Activated gamma-delta T cell treated with anti-CD3 and anti-CD28 coated beads, Interleukin-2, amount 50 U/mL, for 16 hours (primary cell): Measurements from ENCODE around the gene BBOX1.
"Not testable (repeated sequence)": the region's sequence is repeated elsewhere in the genome, so short reads cannot be mapped to it uniquely, and the experiment has no call there.

Experiments used
- DNase-seq: peaks from one replicate; pipeline ENCODE4 v3.0.0-alpha.2; 2020; ENCODE audit warnings: low read depth

Gene BBOX1

GRCh38 chr11:27040302-27041115, at the start of gene BBOX1:
Gene BBOX1 (plus strand): TSS chr11:27040815. CDS start chr11:27055431, 14,616 bp downstream.
- no peak for DNase-seq

GRCh38 chr11:26992031-26992541, 48.5 kb upstream of the BBOX1 start:
- DNase-seq: no peak

GRCh38 chr11:26993965-26994457, 46.6 kb upstream of the BBOX1 start, which contains the start of gene FIBIN:
Gene FIBIN (plus strand): TSS chr11:26994112. CDS start chr11:26994527, 415 bp downstream.
- DNase-seq: no peak

- DNase-seq: no peak
These were observed 46.0 kb upstream of the BBOX1 start for GRCh38 chr11:26994631-26995095.

- no peak for DNase-seq
These were observed 44.7 kb upstream of the BBOX1 start for GRCh38 chr11:26995701-26996460.

GRCh38 chr11:26997378-26997777, 43.2 kb upstream of the BBOX1 start:
- DNase-seq: no peak

- not testable (repeated sequence) for DNase-seq
These were observed 39.4 kb upstream of the BBOX1 start for GRCh38 chr11:27001136-27001730.

GRCh38 chr11:27002431-27002830, 38.2 kb upstream of the BBOX1 start:
- no peak for DNase-seq

GRCh38 chr11:27002838-27003237, 37.8 kb upstream of the BBOX1 start:
- no peak for DNase-seq

- DNase-seq: no peak
These were observed 36.5 kb upstream of the BBOX1 start for GRCh38 chr11:27004103-27004502.

- DNase-seq: no peak
These were observed 31.6 kb upstream of the BBOX1 start for GRCh38 chr11:27008811-27009535.

- DNase-seq: no peak
These were observed 28.9 kb upstream of the BBOX1 start for GRCh38 chr11:27011560-27012233.

GRCh38 chr11:27012234-27012921, 28.2 kb upstream of the BBOX1 start:
- DNase-seq: no peak

GRCh38 chr11:27013781-27014361, 26.7 kb upstream of the BBOX1 start:
- no peak for DNase-seq

- DNase-seq: no peak
These were observed 21.6 kb upstream of the BBOX1 start for GRCh38 chr11:27018902-27019529.

- DNase-seq: no peak
These were observed 19.9 kb upstream of the BBOX1 start for GRCh38 chr11:27020751-27021150.

- DNase-seq: no peak
These were observed 17.9 kb upstream of the BBOX1 start for GRCh38 chr11:27022659-27023251.

GRCh38 chr11:27024865-27025264, 15.8 kb upstream of the BBOX1 start:
- DNase-seq: no peak
